Fibroblast of villous mesenchyme (primary cell): ENCODE data around the gene RSPO4. TPM values are rescaled to one million over a fixed set of nuclear protein-coding genes. Genes with fewer than 3 reads are reported as not detected.

Experiments used
- DNase-seq: peaks from one replicate; pipeline ENCODE4 v3.0.0-alpha.2; 2010; ENCODE audit warnings: low read depth
- H3K4me3 ChIP-seq: 2 replicates; pipeline ENCODE4 v1.5.1; 2011; ENCODE audit warnings: low read depth, mild to moderate bottlenecking, low read length
- CTCF ChIP-seq: IDR thresholded peaks from 2 replicates; pipeline ENCODE4 v1.5.1; 2012; ENCODE audit warnings: low read depth, mild to moderate bottlenecking, low read length; ENCODE audit not compliant: insufficient read depth
- total RNA-seq: library from RNA; depleted of rRNA; stranded (reverse); fragments of >200 nt; gene quantifications from 2 replicates; pipeline ENCODE4 v1.2.3, GENCODE V29; 2012

The RSPO4 gene
- total RNA-seq, 1 donor = not detected

- H3K4me3 ChIP-seq = no peak overlapping the region
- no peak for TF ChIP-seq CTCF
- no peak for DNase-seq
Measured at GRCh38 chr20:1019344-1019743, 17.2 kb upstream of the RSPO4 start.

GRCh38 chr20:1017677-1018076, 15.6 kb upstream of the RSPO4 start:
- no peak overlapping the region for H3K4me3 ChIP-seq
- no peak for TF ChIP-seq CTCF
- DNase-seq = no peak

- no peak overlapping the region for H3K4me3 ChIP-seq
- TF ChIP-seq CTCF = no peak
- DNase-seq = no peak
Measured at GRCh38 chr20:1015181-1015580, 13.1 kb upstream of the RSPO4 start.

GRCh38 chr20:1014471-1014870, 12.4 kb upstream of the RSPO4 start:
- no peak for DNase-seq
- no peak overlapping the region for H3K4me3 ChIP-seq
- no peak for TF ChIP-seq CTCF

GRCh38 chr20:1013566-1014340, 11.6 kb upstream of the RSPO4 start:
- no peak for TF ChIP-seq CTCF
- no peak overlapping the region for H3K4me3 ChIP-seq

GRCh38 chr20:1012359-1013168, 10.5 kb upstream of the RSPO4 start:
- DNase-seq = no peak
- TF ChIP-seq CTCF = no peak

More at GRCh38 chr20:1013566-1014340, 11.6 kb upstream of the RSPO4 start:
- no peak for DNase-seq

More at GRCh38 chr20:1012359-1013168, 10.5 kb upstream of the RSPO4 start:
- no peak overlapping the region for H3K4me3 ChIP-seq
